Measurements from ENCODE around the gene STIMATE. TPM values are rescaled to one million over a fixed set of nuclear protein-coding genes. Genes with fewer than 3 reads are reported as not detected.

Gene STIMATE
- total RNA-seq, result 26.6 TPM

DNA sequence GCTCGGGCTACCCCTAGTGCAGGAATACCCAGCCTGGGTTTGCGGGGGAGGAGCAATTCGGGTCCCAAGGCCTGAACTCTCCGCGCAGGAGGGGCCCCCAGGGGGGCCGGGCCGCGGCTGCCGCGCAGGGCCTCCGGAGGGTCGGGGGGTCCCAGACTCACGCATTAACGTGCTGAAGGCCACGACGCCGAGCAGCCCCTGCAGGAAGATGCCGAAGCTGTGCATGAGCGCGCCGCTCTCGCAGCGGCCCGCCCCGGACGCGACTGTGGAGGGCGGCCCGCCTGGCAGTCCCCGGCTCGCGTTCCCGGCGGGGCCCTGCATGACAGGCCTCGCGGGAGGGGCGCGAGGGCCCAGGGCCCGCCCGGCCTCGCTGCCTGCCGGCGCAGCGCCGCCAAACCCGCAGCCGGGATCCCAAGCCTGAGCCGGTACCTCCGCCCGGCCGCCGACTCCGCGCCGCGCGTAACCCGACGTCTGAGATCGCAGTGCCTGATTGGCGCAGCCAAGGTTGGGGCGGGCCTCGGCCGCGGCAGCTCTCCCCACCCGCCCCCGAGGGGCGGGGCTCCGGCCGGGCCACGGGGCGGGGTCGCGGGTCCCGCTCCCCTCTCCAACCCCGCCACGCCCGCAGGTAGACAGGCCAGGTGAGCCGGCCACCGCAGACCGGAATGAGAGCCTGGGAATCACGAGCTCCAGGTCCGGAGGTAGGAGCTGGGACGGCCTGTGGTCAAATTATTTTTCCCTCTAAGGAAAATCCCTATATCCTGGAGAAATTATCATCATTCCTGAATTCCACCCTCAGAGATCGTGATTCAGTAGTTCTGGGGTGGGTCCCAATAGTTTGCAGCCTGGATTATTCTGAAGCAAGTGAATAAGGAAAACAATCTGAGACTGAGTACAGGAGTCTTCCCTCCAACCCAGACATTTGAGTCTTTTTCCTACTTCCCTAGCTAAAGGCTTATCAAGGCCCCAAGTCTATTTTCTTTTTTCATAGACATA lies at the start of gene STIMATE:
TSS of gene STIMATE (minus strand) at position 419 of the 993 bp plus-strand sequence. CDS start at position 321, 98 bp downstream.
- DNase-seq, result peak; percentile 92

DNA sequence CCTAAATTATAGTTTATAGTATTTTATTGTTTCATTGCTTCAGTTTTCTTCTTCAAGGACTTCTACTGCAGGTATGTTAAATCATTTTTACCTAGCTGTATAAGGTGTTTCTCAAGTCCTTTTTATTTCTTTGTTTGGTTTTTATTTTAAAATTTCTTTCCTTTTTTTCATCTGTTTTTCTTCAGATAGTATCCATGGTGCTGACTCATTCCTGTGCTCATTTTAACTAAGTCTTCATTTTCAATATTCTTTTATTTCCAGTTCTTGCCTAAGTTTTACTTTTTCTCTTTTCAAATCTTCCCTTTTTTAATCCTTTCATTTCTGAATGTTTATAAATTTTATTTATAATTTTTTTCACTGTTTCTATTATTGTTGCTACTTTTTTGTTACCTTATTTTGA lies 42.3 kb upstream of the STIMATE start:
- no peak for DNase-seq

DNA sequence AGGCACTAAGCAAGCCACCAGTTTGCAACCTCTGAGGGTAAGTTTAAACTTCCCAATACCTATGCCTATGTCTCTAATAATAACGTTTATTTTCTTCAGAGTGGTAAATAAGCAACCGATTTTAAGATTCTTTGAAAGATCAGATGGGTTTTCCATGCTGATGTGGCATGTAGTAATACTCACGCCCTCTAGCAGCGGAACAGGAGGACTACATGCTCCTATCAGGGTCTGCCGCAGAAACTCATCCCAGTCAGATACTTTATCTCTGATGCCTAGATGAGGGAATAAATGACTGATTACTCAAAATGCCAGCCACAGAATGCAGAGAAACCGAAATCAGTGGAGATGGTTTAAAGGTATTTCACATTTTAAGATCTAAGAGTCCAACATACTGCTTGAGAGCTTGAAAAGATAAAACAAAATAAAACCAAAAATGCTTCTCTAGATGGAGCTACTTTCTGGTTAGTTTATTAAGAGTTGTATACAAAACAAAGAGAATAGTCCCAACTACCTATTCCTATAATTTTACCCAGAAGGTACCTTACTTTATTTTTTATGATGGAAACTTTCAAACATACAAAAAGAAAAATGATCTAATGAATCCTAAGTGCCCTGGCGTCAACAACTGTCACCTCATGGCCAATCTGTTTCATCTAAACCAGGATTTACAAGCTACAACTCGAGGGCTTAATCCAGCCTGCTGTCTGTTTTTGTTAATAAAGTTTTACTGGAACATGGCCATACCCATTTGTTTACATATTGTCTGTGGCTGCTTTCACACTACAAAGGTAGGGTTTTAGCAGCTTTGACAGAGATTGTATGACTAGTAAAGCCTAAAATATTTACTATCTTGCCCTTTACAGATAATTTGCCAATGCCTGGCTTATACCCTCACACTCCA lies 37.5 kb upstream of the STIMATE start:
- DNase-seq, result peak; percentile 74

DNA sequence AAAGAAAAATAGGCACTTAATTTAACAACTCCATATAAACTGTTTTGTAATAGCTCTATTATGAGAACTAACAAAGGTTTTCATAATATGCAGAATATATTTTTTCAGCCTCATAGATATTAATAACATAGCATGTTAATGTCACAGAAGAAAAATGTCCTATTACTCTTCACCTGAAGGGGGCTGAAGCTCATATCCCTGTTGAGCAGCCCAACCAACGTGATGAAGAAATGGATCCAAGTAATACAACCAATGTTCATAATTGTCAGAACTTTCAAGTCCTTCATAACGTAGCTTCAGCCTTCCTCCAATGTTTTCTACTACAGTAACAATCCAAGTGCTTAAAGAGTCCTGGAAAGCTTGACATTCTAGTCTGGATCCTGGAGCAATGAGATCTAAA lies 34.5 kb upstream of the STIMATE start:
- DNase-seq, result no peak

DNA sequence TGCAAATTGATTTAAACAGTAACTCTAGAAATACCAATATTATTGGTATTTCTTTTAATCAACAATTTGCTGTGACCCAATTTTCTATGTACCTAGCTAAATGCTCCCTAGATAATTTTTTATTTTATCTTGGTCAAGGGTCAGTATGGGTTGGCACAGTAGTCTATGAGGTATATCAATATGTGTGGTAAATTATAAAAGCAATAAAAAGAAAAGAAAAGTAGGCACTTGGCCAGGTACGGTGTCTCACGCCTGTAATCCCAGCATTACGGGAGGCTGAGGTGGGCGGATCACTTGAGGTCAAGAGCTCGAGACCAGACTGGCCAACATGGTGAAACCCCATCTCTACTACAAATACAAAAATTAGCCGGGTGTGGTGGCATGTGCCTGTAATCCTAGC lies 34.0 kb upstream of the STIMATE start:
- DNase-seq, result no peak

DNA sequence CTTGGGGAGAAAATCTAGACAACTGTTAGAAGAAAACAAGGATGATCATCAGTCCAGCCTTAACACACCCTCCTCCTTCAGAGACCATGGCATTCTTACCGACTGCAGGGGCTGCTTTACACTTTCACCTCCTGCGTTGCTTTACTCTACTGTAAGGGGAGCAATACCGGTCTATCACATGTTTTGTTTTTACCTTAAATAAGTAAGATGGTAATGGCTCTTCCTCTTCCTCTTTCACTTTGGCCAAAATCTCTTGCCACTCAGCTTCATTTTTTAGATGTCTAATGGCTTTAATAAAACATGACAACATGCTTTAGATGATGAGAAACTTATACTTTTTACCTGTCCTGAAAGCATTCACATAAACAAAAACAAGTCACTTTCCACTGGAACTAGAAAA lies 33.4 kb upstream of the STIMATE start:
- no peak for DNase-seq

DNA sequence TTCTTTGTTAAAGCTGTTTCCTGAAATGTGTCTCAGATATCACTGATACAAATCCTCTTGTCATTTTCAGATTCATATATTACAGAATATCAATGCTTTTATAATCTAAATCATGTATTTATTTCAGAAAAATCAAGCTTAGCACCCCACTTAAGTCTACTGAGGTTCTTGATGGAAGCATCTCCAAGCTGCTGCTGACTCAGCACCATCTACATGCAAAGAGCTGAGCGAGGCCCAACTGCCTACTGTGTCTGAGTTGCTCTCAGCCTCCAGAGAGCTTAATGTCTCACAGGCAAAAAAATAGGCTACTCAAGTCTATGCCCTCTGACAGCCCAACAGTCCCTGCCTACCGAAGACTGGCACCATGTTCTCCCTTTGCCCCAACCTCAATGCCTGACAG lies 29.2 kb upstream of the STIMATE start:
- DNase-seq, result no peak

DNA sequence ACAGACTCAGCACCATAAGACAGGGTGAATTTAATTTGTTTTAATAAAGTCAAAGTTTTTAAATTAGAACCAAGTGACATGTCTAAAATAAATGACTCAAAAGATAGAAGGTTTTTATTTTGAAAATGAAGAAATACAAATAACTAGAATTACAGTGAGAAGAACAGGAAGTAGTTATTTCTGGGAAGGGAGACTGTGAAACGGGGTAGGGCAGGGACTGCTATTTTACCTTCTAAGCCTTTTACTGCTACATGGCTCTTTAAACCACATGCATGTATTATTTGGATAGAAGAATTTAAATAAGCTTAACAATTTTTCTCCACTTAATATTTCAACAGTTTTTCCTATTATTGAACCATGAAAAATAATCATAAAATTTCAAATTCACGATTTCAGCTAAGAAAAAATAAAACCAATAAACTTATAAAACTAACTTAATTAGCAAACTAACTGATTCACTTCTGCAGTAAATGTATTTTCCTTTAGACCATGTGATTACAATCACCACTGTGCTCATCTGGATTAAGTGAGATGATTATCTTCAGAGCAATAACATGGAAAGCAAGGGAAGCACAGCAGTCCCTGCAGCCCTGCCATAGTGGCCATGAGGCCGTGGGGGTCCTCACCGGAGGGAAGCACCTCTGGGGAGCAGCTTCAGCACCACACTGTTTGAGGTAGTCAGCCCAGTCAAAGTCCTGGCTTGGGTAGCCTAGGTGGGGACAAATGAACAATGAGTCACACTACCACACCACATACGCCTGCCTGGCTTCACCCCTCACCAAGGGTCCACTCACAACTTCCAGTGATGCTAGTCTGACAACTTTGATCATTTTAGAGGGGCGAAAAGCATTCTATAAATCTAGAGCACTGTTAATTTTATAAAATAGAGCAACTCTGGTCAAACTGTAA lies 28.3 kb upstream of the STIMATE start:
- DNase-seq, result no peak

DNA sequence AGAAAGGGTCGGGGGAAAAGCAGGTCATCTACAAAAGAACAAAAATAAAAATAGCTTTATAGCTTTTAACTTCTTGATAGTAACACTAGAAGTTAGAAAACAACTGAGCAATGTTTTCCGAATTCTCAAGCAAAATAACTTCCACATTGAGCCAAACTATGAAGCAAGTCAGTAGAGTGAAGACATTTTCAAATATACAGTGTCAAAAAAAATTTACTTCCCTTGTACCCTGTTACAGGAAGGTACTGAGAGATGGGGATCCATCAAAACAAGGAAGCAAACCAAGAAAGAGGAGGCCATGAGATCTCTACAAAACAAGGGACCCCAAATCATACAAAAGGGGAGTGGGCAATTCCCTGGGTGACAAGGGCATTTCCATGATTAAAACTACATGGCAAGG lies 26.6 kb upstream of the STIMATE start:
- no peak for DNase-seq

DNA sequence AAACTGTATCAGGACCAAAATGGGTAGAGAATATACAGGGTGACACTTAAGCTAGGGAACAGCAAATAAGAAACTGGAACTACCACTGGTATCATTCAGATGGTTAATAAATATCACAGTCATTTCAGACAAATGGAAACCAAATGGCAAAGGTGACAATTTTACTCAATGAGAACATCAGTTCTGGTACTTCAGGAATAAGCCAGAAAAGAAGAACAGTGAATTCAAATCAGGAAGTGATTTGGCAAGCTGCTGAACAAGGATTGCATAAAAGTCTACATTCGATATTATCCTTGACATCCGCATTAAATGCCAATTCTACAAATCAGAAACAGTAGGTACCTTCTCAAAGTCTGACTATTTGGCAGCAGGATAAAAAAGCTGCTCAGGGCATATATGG lies 23.5 kb upstream of the STIMATE start:
- DNase-seq, result no peak

DNA sequence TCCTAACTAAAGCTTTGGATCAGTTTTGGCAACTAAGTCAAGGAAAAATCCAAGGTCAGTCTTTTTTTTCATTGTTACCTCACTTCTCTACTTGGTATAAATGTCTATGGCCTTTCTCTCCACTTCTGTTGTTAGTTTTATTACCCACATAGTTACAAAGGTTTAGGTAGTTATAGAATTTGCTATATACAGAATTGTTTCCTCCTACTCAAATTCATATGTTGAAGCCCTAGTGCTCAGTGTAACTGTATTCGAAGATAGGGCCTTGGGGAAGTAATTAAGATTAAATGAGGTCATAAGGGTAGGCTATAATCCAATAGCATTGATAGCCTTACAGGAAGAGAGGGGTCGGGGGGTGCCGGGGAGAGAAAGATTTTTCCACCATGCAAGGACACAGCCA lies 19.7 kb upstream of the STIMATE start:
- no peak for DNase-seq

DNA sequence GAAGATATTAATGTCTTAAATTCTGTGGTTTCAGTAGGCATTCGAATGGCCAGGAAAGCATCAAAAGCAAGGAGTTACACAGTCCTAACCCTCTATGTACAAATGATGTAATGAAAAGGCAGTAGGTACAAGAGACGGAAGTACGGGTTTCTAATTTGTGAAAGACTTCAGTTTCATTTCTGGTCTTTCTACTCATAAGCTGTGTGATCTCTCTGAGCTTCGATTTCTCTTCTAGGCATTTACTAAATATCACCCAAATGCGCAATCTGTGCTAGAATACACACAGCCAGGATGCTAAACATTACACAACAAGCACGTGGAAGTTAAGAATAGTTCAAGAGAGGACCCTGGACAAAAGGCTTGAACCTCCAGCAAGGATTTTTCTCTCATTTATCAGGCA lies 17.9 kb upstream of the STIMATE start:
- DNase-seq, result no peak

DNA sequence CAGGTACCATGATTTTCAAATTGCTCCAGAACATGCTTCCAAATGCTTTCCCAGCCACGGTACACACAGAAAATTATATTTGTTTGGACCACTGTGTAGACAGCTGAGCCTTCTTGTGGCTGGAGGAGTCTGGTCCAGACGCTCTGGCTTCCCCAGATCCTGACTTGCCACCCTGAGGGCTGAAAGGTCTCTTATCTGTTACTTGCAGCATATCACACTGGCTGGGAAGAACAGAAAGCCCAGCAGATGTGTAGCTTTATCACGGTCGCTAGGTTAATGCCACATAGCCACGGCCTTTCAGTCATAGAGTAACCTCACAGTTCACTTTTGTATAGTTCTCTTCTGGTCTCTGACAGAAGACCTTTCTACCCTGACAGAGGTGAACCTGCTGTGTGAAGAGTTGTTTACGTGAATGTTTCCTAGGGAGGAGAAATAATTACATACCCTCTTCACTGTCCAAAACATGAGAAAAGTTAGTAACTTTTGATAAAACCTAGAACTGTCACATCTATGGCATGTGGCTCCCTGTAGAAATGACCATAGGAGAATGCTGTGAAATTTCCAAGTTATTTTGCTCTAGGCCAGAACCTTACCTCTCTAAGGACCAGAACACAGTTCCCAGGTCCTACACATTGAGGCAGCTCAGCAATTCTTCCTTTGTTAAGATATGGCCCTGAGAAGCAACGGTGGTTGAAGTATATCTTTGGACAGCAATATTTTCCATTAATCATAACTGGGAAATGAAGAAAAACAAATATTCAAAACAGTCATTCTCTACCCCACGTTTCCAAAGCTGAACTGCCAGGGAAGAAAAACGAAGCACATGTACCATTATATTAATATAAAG lies 15.8 kb upstream of the STIMATE start:
- DNase-seq, result no peak

DNA sequence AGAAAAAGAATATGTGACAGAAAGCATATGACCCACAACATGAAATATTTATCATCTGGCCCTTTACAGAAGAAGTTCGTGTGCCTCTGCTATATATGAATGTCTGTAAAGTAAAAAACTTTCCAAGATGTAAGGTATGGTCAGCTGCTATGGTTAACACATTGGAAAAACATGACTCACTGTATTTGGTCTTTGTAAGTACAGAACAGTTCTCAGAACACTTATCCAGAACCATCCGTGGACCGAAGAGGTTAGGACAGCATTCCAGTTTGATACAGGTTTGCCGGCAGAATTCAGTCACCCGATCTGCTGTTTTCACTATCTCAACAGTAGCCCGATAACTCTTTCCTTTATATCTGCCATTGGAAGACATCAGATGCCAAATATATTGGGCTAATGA lies 13.5 kb upstream of the STIMATE start:
- no peak for DNase-seq

DNA sequence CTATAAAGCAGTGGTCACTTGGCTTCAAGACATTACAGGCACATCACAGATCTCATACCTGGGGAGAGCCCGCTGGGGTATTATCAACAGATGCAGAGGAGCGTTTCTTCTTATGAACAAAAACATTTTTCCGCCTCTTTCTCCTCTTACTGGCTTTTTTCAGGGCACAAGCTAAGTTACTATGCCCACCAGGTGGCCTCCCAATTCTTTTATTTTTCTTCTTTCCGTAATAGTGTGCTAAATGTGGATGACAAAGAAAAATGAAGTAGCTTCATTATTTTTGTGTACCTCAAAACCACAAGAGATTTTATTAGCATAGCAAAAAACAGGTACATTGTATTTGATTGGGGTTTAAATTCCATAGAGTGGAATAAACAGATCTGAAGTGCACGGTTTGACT lies 10.1 kb upstream of the STIMATE start:
- DNase-seq, result no peak

DNA sequence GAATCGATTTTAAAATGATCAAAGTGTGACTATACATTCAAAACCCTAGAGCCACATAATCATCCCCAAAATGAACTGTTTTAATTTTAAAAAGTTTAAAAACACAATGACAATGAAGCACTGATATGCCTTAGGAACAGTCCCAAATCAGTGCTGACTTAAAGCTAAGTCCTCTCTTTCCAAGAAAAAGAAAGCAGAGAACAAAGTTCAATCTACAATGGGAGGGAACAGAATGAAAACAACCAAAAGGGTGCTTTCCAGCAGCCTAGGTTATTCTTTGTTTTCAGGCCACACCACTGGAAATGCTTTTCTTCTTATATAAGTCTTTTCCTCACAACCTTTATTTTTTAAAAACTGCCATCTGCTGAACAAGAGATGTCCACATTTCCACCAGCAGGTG lies 7.2 kb upstream of the STIMATE start:
- DNase-seq, result no peak

DNA sequence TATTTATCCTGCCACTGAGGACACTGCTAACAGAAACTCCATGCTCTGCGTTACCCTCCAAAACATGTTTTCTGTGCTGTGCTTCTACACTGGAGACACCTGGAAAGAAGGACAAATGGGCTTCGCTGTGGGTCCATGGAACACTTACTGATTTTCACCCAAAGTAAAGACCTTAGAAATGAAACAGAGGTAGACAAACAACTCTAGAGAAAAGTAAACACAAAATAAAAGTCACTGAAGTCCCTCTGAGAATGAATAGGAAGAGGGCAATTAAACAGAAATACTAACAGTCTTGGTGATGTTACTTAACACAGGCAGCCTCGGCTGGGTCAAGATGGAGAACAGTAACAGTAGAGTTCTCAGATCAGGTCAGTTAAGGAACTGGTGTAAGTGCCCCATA lies 6.7 kb upstream of the STIMATE start:
- no peak for DNase-seq

DNA sequence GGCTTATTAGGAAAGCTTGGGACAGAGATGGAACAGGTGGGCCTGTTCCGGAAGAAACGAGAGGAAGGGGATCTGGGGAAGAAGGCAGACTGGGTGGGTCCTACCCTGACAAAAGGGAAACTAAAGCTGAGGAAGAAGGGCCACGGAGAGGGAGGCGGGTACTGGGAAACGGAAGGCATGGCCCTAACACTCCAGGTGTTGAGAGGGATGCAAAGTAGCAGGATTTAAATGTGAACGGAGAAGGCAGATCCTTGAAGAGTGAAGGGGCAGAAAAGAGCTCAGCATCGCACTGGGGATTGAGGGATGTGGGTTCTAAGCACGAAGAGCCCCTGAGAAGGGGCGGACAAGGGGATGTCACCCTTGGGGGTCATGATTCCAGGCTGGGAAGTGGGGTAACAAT lies 735 bp downstream of the STIMATE start:
- DNase-seq, result no peak

DNA sequence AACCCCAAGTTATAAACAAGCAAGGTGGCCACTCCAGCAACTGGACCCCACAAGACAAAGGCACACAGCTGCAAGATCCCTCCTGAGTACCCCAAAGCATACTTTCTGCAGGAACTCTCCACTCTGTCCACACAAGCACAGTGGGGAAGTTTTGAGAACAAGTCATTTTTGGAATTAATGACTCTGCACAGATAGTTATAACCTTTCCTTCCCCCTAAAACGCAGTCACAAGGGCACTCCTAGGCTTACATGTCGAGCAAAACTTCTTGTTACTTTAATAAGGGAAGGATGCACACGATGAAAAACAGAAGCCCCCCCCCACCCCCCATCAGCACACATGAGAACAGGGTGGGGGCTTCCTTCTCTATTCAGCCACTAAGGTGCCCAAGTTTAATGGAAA lies 1.2 kb downstream of the STIMATE start:
- no peak for DNase-seq

DNA sequence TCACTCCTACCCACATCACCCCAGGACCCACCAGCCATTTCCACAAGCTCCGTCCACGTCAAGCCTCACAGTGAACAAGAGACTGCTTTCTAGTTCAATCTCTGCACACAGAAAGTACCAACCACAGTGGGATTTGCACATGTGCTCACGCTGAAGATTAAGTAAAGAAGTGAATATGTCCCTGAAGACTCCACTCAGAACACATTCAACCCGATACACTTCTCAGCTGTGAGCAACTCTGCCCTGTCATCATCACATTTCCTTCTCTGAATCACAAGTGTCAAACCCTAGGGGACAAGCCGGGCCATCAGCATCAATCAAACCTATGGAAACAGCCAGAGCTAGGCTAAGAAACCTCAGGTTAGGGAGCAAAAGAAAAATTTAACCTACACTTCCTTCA lies 1.9 kb downstream of the STIMATE start:
- no peak for DNase-seq

DNA sequence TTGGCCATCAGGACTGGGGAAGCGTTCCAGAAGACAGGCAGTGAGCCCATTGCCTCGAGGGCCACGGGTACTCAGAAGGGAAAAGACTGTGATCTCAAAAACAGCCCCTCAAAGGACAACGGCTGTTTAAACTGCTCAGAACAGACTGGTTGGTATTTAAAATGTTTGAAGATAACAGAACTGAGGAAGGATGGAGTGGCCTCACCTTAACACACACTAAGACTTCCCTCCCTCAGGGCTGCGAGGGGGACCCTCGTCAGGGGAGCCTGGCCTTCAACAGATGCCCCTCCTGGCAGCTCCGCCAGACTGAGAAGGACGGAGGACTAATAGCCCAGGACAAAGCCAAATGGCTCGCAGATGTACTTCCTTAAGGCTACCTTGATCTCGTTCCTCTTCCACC lies 2.6 kb downstream of the STIMATE start:
- DNase-seq, result no peak
